Lung (tissue), 12 donors: ENCODE data around the gene KCNQ5. TPM values are rescaled to one million over a fixed set of nuclear protein-coding genes. Genes with fewer than 3 reads are reported as not detected.
A peak's percentile ranks its signal among the peaks of the same experiment; 100 is the strongest.

Experiments
- ATAC-seq: fragments of 200-7000 bp; cut with Tn5 transposase; one replicate; pipeline ENCODE4 v1.9.1; 2020; ENCODE audit warnings: moderate number of reproducible peaks; ENCODE audit not compliant: insufficient read depth, low FRiP score
- DNase-seq, 3 donors: peaks; one replicate each; pipeline ENCODE4 v3.0.0-alpha.2; 2013 to 2017
- H3K27ac ChIP-seq, 2 donors: one replicate each; pipeline ENCODE4 v1.5.1; 2013; ENCODE audit warnings: mild to moderate bottlenecking in 2 of 2, moderate library complexity in 2 of 2, control low read depth in 1 of 2, inconsistent platforms in 1 of 2, low read depth in 1 of 2, low read length in 1 of 2
- H3K27me3 ChIP-seq, 3 donors: one replicate each; pipeline ENCODE4 v1.5.1; 2013; ENCODE audit warnings: low read length in 2 of 3; ENCODE audit not compliant: control insufficient read depth in 3 of 3, insufficient read depth in 3 of 3
- H3K36me3 ChIP-seq, 4 donors: one replicate each; pipeline ENCODE4 v1.5.1; 2013; ENCODE audit warnings: low read length in 4 of 4, mild to moderate bottlenecking in 1 of 4, moderate library complexity in 1 of 4; ENCODE audit not compliant: control insufficient read depth in 4 of 4, insufficient read depth in 4 of 4
- H3K4me1 ChIP-seq, 5 donors: one replicate each; pipeline ENCODE4 v1.5.1; 2013; ENCODE audit warnings: low read length in 5 of 5, mild to moderate bottlenecking in 2 of 5, moderate library complexity in 1 of 5; ENCODE audit not compliant: control insufficient read depth in 5 of 5, insufficient read depth in 5 of 5
- H3K4me3 ChIP-seq: one replicate; pipeline ENCODE4 v1.5.1; 2013; ENCODE audit warnings: mild to moderate bottlenecking, control low read depth, moderate library complexity
- H3K9ac ChIP-seq, 2 donors: one replicate each; pipeline ENCODE4 v1.5.1; 2013; ENCODE audit warnings: low read length in 2 of 2, control low read depth in 1 of 2; ENCODE audit not compliant: insufficient read depth in 1 of 2
- H3K9me3 ChIP-seq, 4 donors: one replicate each; pipeline ENCODE4 v1.5.1; 2013; ENCODE audit warnings: low read length in 3 of 4, mild to moderate bottlenecking in 1 of 4, moderate library complexity in 1 of 4; ENCODE audit not compliant: control insufficient read depth in 4 of 4, insufficient read depth in 3 of 4
- CTCF ChIP-seq: IDR thresholded peaks from 2 replicates; pipeline ENCODE4 v1.5.1; 2012; ENCODE audit warnings: mild to moderate bottlenecking; ENCODE audit errors: control extremely low read depth, extremely low read depth
- WGBS, 2 donors: extraction: QIAGEN DNeasy Blood & Tissue Kit; methylation state at CpG; one replicate each; pipeline ENCODE4 v1.1.7; 2013; 5-methylcytosine and 5-hydroxymethylcytosine counted together
- polyA plus RNA-seq, 2 donors: library from polyadenylated mRNA; stranded (reverse); fragments of 200-250 nt; gene quantifications; one replicate each; pipeline ENCODE4 v1.2.1, GENCODE V29; 2013
- total RNA-seq, 2 donors: library from RNA; depleted of rRNA in 1 of 2; stranded (reverse); fragments of >200 nt in 1 of 2; gene quantifications; one replicate each; pipeline ENCODE4 v1.2.1, GENCODE V29; 2014 to 2021
- donor health status: control.
- donor health status: control.
- donor health status: Bipolar disorder and iron deficiency.
- donor health status: healthy.
- donor health status: DM: yes; HTN: yes; CAD: no.

The KCNQ5 gene
- total and polyA plus RNA-seq, 4 donors: 0.12 to 5.7 (median 0.46) TPM

- peak; percentile 39 to 77 (median 58) for DNase-seq
- Histone ChIP-seq H3K9ac (no peak overlapping the region), H3K4me1 (peaks cover 0 to 25% (median 12%) of the 10 kb centered on the region in 5 donors), H3K27ac (no peak overlapping the region), H3K36me3 (no peaks in the 10 kb centered on the region), H3K27me3 (no peaks in the 10 kb centered on the region), H3K9me3 (no peaks in the 10 kb centered on the region), H3K4me3 (no peak overlapping the region)
- no peak for TF ChIP-seq CTCF
- ATAC-seq: peak; percentile 38
- whole genome bisulfite sequencing, 2 donors: 46 to 73% methylated on average over 3 of the region's 3 CpGs
Measured at GRCh38 chr6:72953971-72954381, 332.1 kb downstream of the KCNQ5 start.

- 53 to 77% methylated on average over 4 of the region's 4 CpGs for WGBS, 2 donors
- Histone ChIP-seq H3K9me3 (no peaks in the 10 kb centered on the region), H3K36me3 (no peaks in the 10 kb centered on the region), H3K4me1 (peaks cover 0 to 27% (median 10%) of the 10 kb centered on the region in 5 donors), H3K27me3 (no peaks in the 10 kb centered on the region), H3K27ac (no peak overlapping the region), H3K9ac (no peak overlapping the region), H3K4me3 (no peak overlapping the region)
- DNase-seq (peak; percentile 21 to 67 (median 64)), ATAC-seq (no peak)
- TF ChIP-seq CTCF: no peak
Measured at GRCh38 chr6:72954716-72955115, 332.9 kb downstream of the KCNQ5 start.

GRCh38 chr6:72955666-72956065, 333.8 kb downstream of the KCNQ5 start:
- no peak overlapping the region for H3K4me3 ChIP-seq
- no peaks in the 10 kb centered on the region for H3K9me3 ChIP-seq
- ATAC-seq (no peak), DNase-seq (no peak)
- H3K36me3 ChIP-seq: no peaks in the 10 kb centered on the region
- no peak for TF ChIP-seq CTCF
- no peaks in the 10 kb centered on the region for H3K27me3 ChIP-seq
- no peak overlapping the region for H3K9ac ChIP-seq
- peaks cover 0 to 27% (median 10%) of the 10 kb centered on the region in 5 donors for H3K4me1 ChIP-seq
- 25 to 27% methylated on average over 2 of the region's 2 CpGs for WGBS, 2 donors
- H3K27ac ChIP-seq: no peak overlapping the region

DNA sequence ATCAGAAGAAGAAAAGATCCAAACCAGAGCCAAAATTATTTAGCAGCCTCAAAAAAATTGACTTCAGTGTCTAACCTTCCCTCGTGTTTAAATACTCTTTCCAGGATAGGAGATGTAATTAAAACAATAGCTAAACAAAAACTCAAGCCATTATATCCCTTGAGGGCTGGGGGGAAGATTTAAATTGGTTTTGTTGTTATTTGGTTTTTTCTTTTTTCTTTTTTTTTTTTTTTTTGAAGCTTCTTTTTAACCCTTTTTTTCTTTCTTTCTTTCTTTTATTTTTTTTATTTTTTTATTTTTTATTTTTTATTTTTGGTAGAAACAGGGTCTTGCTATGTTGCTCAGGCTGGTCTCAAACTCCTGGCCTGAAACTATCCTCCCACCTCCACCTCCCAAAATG, 334.4 kb downstream of the KCNQ5 start:
- Histone ChIP-seq H3K4me1 (peaks cover 0 to 27% (median 10%) of the 10 kb centered on the region in 5 donors), H3K27me3 (no peaks in the 10 kb centered on the region), H3K9ac (no peak overlapping the region), H3K9me3 (no peaks in the 10 kb centered on the region), H3K4me3 (no peak overlapping the region), H3K27ac (no peak overlapping the region), H3K36me3 (no peaks in the 10 kb centered on the region)
- ATAC-seq (no peak), DNase-seq (no peak)
- 55 to 60% methylated on average over 1 of the region's 1 CpG for WGBS, 2 donors
- no peak for TF ChIP-seq CTCF
